ENCODE results near the gene DISC1.

- TF ChIP-seq CTCF (IDR thresholded peaks at IDR 0.05) (no peak), EZH2 (IDR thresholded peaks at IDR 0.05; ENCODE audit: borderline replicate concordance, insufficient read depth, low read depth, low read length, poor library complexity, severe bottlenecking) (no peak)
Measured at GRCh38 chr1:231679109-231679508, 52.5 kb downstream of the DISC1 start.
